Loucy (cell line): ENCODE results near the gene VEPH1.

Source experiments
- H2AFZ ChIP-seq: fragments of 200-600 bp; sonication (generic); 2 replicates; pipeline ENCODE4 v1.6.0; 2016; ENCODE audit warnings: antibody characterized with exemption, mild to moderate bottlenecking, low read length, moderate library complexity
- H3F3A ChIP-seq: fragments of 200-600 bp; 2 replicates; pipeline ENCODE4 v1.6.0; 2016; ENCODE audit warnings: antibody characterized with exemption, low read depth, mild to moderate bottlenecking
- H3K27me3 ChIP-seq: fragments of 200-600 bp; sonication (generic); 2 replicates; pipeline ENCODE4 v1.6.1; 2014; ENCODE audit warnings: low read length, mild to moderate bottlenecking; ENCODE audit not compliant: insufficient read depth, poor library complexity, severe bottlenecking
- H3K36me3 ChIP-seq: fragments of 200-600 bp; sonication (generic); 2 replicates; pipeline ENCODE4 v1.6.1; 2016; ENCODE audit warnings: low read length; ENCODE audit not compliant: insufficient read depth
- H3K4me1 ChIP-seq: fragments of 200-600 bp; sonication (generic); 2 replicates; pipeline ENCODE4 v1.5.1; 2014; ENCODE audit warnings: low read length, mild to moderate bottlenecking; ENCODE audit not compliant: insufficient read depth, poor library complexity, severe bottlenecking
- H3K4me2 ChIP-seq: fragments of 200-600 bp; sonication (generic); 2 replicates; pipeline ENCODE4 v1.6.0; 2014; ENCODE audit warnings: antibody characterized with exemption, low read length, low read depth, mild to moderate bottlenecking; ENCODE audit not compliant: poor library complexity, severe bottlenecking
- H3K4me3 ChIP-seq: fragments of 200-600 bp; sonication (generic); 2 replicates; pipeline ENCODE4 v1.5.1; 2014; ENCODE audit warnings: low read length, mild to moderate bottlenecking, mixed read lengths; ENCODE audit not compliant: poor library complexity, severe bottlenecking
- H3K79me2 ChIP-seq: fragments of 200-600 bp; sonication (generic); 2 replicates; pipeline ENCODE4 v1.6.1; 2014; ENCODE audit warnings: low read length; ENCODE audit not compliant: insufficient read depth
- H3K9ac ChIP-seq: fragments of 200-600 bp; sonication (generic); 2 replicates; pipeline ENCODE4 v1.6.0; 2014; ENCODE audit warnings: mild to moderate bottlenecking, low read depth, low read length, moderate library complexity; ENCODE audit not compliant: poor library complexity, severe bottlenecking
- H3K9me2 ChIP-seq: fragments of 200-600 bp; sonication (generic); replicated peaks from 2 replicates; pipeline ENCODE4 v1.6.1; 2016; ENCODE audit warnings: low read depth, low read length, mixed read lengths
- H3K9me3 ChIP-seq: fragments of 200-600 bp; sonication (generic); 2 replicates; pipeline ENCODE4 v1.6.1; 2014; ENCODE audit warnings: mild to moderate bottlenecking, antibody characterized with exemption, low read length, low read depth; ENCODE audit not compliant: insufficient read depth
- H4K20me1 ChIP-seq: fragments of 200-600 bp; sonication (generic); 2 replicates; pipeline ENCODE4 v1.6.0; 2014; ENCODE audit warnings: antibody characterized with exemption, low read length, mild to moderate bottlenecking; ENCODE audit not compliant: insufficient read depth, poor library complexity, severe bottlenecking
- CTCF ChIP-seq: fragments of 200-600 bp; sonication (generic); conservative IDR thresholded peaks from 2 replicates; pipeline ENCODE4 v1.5.1; 2014; ENCODE audit warnings: mild to moderate bottlenecking, antibody characterized with exemption, low read length
- EZH2phosphoT487 ChIP-seq: fragments of 200-600 bp; IDR thresholded peaks from 2 replicates; pipeline ENCODE4 v1.6.1; 2018; ENCODE audit warnings: antibody characterized with exemption, mild to moderate bottlenecking, moderate library complexity, borderline replicate concordance

VEPH1 gene

GRCh38 chr3:157495846-157496245 lies 7.4 kb downstream of the VEPH1 start:
- H3K4me1 ChIP-seq: peaks cover 7% of the 10 kb centered on the region
- H3F3A ChIP-seq: no peaks in the 10 kb centered on the region
- no peaks in the 10 kb centered on the region for H3K27me3 ChIP-seq
- H3K4me3 ChIP-seq: no peak overlapping the region
- no peaks in the 10 kb centered on the region for H4K20me1 ChIP-seq
- no peaks in the 10 kb centered on the region for H3K9me2 ChIP-seq
- TF ChIP-seq CTCF: no peak
- TF ChIP-seq EZH2phosphoT487: no peak
- H3K4me2 ChIP-seq: no peak overlapping the region
- H2AFZ ChIP-seq: no peak overlapping the region
- no peaks in the 10 kb centered on the region for H3K9me3 ChIP-seq
- no peaks in the 10 kb centered on the region for H3K36me3 ChIP-seq
- H3K79me2 ChIP-seq: no peaks in the 10 kb centered on the region
- no peak overlapping the region for H3K9ac ChIP-seq

GRCh38 chr3:157494581-157495281 lies 8.5 kb downstream of the VEPH1 start:
- Histone ChIP-seq H3K4me2 (no peak overlapping the region), H3K27me3 (no peaks in the 10 kb centered on the region), H3F3A (no peaks in the 10 kb centered on the region), H3K4me3 (no peak overlapping the region), H4K20me1 (no peaks in the 10 kb centered on the region), H3K79me2 (no peaks in the 10 kb centered on the region), H3K36me3 (no peaks in the 10 kb centered on the region), H3K9me3 (no peaks in the 10 kb centered on the region), H3K9ac (no peak overlapping the region), H3K4me1 (peaks cover 1% of the 10 kb centered on the region), H2AFZ (no peak overlapping the region), H3K9me2 (no peaks in the 10 kb centered on the region)
- no peak for TF ChIP-seq EZH2phosphoT487
- TF ChIP-seq CTCF: no peak

- Histone ChIP-seq H3F3A (no peaks in the 10 kb centered on the region), H4K20me1 (no peaks in the 10 kb centered on the region), H3K79me2 (no peaks in the 10 kb centered on the region), H3K4me1 (no peaks in the 10 kb centered on the region), H3K9me2 (no peaks in the 10 kb centered on the region), H3K36me3 (no peaks in the 10 kb centered on the region), H3K4me3 (no peak overlapping the region), H3K9me3 (no peaks in the 10 kb centered on the region), H3K9ac (no peak overlapping the region), H2AFZ (no peak overlapping the region), H3K27me3 (no peaks in the 10 kb centered on the region), H3K4me2 (no peak overlapping the region)
- no peak for TF ChIP-seq EZH2phosphoT487
- peak; percentile 79 for TF ChIP-seq CTCF
Measured at GRCh38 chr3:157493627-157494550, 9.3 kb downstream of the VEPH1 start.
